Ishikawa (cell line): Measurements from ENCODE around the gene CD164L2.

ENCODE experiments used
- CEBPB ChIP-seq: IDR thresholded peaks from 2 replicates; pipeline ENCODE4 v1.6.1; 2012
- CREB1 ChIP-seq: IDR thresholded peaks from 2 replicates; pipeline ENCODE4 v1.6.1; 2012; ENCODE audit warnings: low read depth
- EGR1 ChIP-seq: IDR thresholded peaks from 2 replicates; pipeline ENCODE4 v1.6.1; 2012
- EP300 ChIP-seq: IDR thresholded peaks from 2 replicates; pipeline ENCODE4 v1.6.1; 2012; ENCODE audit warnings: borderline replicate concordance
- FOXM1 ChIP-seq: IDR thresholded peaks from 2 replicates; pipeline ENCODE4 v1.6.1; 2012; ENCODE audit warnings: low read depth, borderline replicate concordance
- NFIC ChIP-seq: IDR thresholded peaks from 2 replicates; pipeline ENCODE4 v1.6.1; 2012
- RAD21 ChIP-seq: IDR thresholded peaks from 2 replicates; pipeline ENCODE4 v1.6.1; 2012; ENCODE audit warnings: low read depth
- TAF1 ChIP-seq: IDR thresholded peaks from 2 replicates; pipeline ENCODE4 v1.6.1; 2012; ENCODE audit warnings: low read depth, mild to moderate bottlenecking
- TCF12 ChIP-seq: IDR thresholded peaks from 2 replicates; pipeline ENCODE4 v1.6.1; 2012; ENCODE audit warnings: low read depth
- TEAD4 ChIP-seq: IDR thresholded peaks from 2 replicates; pipeline ENCODE4 v1.6.1; 2012
- USF1 ChIP-seq: IDR thresholded peaks from 2 replicates; pipeline ENCODE4 v1.6.1; 2012
- YY1 ChIP-seq: IDR thresholded peaks from 2 replicates; pipeline ENCODE4 v1.6.1; 2012; ENCODE audit warnings: low read depth
- ZBTB7A ChIP-seq: IDR thresholded peaks from 2 replicates; pipeline ENCODE4 v1.6.1; 2012; ENCODE audit warnings: low read depth
- TF ChIP-seq, protein P1 (sequence below): IDR thresholded peaks from 2 replicates; pipeline ENCODE4 v1.6.1; 2012
- TF ChIP-seq, protein P2 (sequence below): IDR thresholded peaks from 2 replicates; pipeline ENCODE4 v1.6.1; 2012; ENCODE audit warnings: low read depth, mild to moderate bottlenecking

Gene CD164L2

GRCh38 chr1:27380766-27381733 lies 2.1 kb downstream of the CD164L2 start:
- TF ChIP-seq ZBTB7A (no peak), NFIC (0 out of 2 replicates have a peak, but pooled peaks have one; percentile 30)
- TF ChIP-seq, protein P1, sequence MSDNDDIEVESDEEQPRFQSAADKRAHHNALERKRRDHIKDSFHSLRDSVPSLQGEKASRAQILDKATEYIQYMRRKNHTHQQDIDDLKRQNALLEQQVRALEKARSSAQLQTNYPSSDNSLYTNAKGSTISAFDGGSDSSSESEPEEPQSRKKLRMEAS: no peak

- TF ChIP-seq FOXM1: no peak
- TF ChIP-seq, protein P2, sequence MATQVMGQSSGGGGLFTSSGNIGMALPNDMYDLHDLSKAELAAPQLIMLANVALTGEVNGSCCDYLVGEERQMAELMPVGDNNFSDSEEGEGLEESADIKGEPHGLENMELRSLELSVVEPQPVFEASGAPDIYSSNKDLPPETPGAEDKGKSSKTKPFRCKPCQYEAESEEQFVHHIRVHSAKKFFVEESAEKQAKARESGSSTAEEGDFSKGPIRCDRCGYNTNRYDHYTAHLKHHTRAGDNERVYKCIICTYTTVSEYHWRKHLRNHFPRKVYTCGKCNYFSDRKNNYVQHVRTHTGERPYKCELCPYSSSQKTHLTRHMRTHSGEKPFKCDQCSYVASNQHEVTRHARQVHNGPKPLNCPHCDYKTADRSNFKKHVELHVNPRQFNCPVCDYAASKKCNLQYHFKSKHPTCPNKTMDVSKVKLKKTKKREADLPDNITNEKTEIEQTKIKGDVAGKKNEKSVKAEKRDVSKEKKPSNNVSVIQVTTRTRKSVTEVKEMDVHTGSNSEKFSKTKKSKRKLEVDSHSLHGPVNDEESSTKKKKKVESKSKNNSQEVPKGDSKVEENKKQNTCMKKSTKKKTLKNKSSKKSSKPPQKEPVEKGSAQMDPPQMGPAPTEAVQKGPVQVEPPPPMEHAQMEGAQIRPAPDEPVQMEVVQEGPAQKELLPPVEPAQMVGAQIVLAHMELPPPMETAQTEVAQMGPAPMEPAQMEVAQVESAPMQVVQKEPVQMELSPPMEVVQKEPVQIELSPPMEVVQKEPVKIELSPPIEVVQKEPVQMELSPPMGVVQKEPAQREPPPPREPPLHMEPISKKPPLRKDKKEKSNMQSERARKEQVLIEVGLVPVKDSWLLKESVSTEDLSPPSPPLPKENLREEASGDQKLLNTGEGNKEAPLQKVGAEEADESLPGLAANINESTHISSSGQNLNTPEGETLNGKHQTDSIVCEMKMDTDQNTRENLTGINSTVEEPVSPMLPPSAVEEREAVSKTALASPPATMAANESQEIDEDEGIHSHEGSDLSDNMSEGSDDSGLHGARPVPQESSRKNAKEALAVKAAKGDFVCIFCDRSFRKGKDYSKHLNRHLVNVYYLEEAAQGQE: peak; percentile 37; the same call in 1 of the 2 replicates
Measured at GRCh38 chr1:27380224-27380623, 2.9 kb downstream of the CD164L2 start.

DNA sequence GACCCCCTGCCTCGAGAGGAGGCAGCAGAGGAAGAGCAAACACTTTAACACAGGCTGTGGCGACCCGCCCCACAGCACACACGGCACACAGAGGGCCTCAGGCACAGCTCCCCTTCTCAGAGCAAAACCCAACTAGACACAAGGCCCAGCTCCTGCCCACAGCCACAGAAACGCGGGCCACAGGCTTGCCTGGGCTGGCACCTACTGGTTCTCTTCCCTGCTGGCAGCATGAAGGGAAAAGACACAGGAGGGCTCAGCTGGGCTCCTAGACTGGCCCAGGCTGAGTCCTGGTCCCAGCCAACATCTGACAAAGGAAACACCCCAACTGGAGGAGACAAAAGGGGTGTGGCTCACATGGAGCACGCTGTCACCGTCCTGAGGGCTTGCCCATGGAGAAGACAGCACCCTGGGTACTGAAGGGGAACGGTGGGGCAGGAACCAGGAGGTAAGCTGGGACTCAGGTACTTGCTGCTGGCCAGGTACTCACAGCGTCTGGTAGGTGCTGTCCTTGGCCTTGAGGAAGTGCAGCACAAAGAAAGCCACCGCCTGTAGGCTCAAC lies 3.5 kb downstream of the CD164L2 start:
- TF ChIP-seq EP300: no peak
- TF ChIP-seq RAD21: no peak
- no peak for TF ChIP-seq TEAD4
- no peak for TF ChIP-seq USF1
- no peak for TF ChIP-seq ZBTB7A
- TF ChIP-seq, protein P1: no peak

GRCh38 chr1:27377760-27378495 lies 5.2 kb downstream of the CD164L2 start:
- TF ChIP-seq, protein P1: no peak
- TF ChIP-seq FOXM1: no peak
- no peak for TF ChIP-seq RAD21
- TF ChIP-seq EGR1: no peak
- no peak for TF ChIP-seq TEAD4
- TF ChIP-seq, protein P2: no peak
- no peak for TF ChIP-seq ZBTB7A
- no peak for TF ChIP-seq CEBPB
- TF ChIP-seq EP300: no peak
- TF ChIP-seq USF1: no peak
- no peak for TF ChIP-seq TAF1
- no peak for TF ChIP-seq NFIC
- TF ChIP-seq TCF12: no peak

- TF ChIP-seq CEBPB (no peak), FOXM1 (no peak), USF1 (no peak), ZBTB7A (no peak), RAD21 (no peak), EGR1 (no peak), TEAD4 (no peak), TAF1 (no peak), YY1 (no peak), EP300 (no peak), NFIC (no peak), TCF12 (no peak), CREB1 (no peak)
- TF ChIP-seq, protein P2: no peak
- TF ChIP-seq, protein P1: no peak
Measured at GRCh38 chr1:27374362-27375086, 8.6 kb downstream of the CD164L2 start, which contains the start of gene FCN3. FCN3 (minus strand) TSS chr1:27374824; CDS start chr1:27374818, 6 bp downstream.
